PC-9 (cell line): ENCODE measurements around the gene PHYKPL. TPM values are rescaled to one million over a fixed set of nuclear protein-coding genes. Genes with fewer than 3 reads are reported as not detected.

Experiments used
- BruUV-seq: library from RNA; stranded (reverse); fragments of 400-500 nt; replicated peaks from 2 replicates; lab custom pipeline; 2021; lab: Mats Ljungman, UMichigan
- CTCF ChIA-PET: fragments of 300-600 bp; sonication (Branson Sonifier 250); formaldehyde crosslinking; loops from one replicate; lab custom pipeline; 2022; ENCODE audit warnings: antibody characterized with exemption; lab: Charles Lee
- POLR2A ChIA-PET: fragments of 300-600 bp; sonication (Branson Sonifier 250); formaldehyde crosslinking; loops from one replicate; lab custom pipeline; 2022; ENCODE audit warnings: antibody characterized with exemption; ENCODE audit not compliant: unreplicated experiment; lab: Charles Lee
- DNase-seq, 2 experiments: peaks; one replicate each; pipeline versions ENCODE4 v3.0.0 to v3.0.0-alpha.2; 2015 to 2022; ENCODE audit warnings: mixed read lengths in 1 of 2
- H2AFZ ChIP-seq: fragments of 200-600 bp; sonication (generic); 2 replicates; pipeline ENCODE4 v1.8.1; 2017; ENCODE audit warnings: antibody characterized with exemption
- H3F3A ChIP-seq: fragments of 200-600 bp; sonication (generic); 2 replicates; pipeline ENCODE4 v1.8.1; 2017; ENCODE audit warnings: antibody characterized with exemption, mild to moderate bottlenecking, low read depth; ENCODE audit not compliant: insufficient read depth
- H3K27ac ChIP-seq: fragments of 200-600 bp; sonication (generic); 2 replicates; pipeline ENCODE4 v1.6.1; 2016; ENCODE audit warnings: mixed run types
- H3K27me3 ChIP-seq: fragments of 200-600 bp; sonication (generic); 2 replicates; pipeline ENCODE4 v1.6.1; 2016; ENCODE audit warnings: low read depth, mixed run types; ENCODE audit not compliant: insufficient read depth
- H3K36me3 ChIP-seq: fragments of 200-600 bp; sonication (generic); 2 replicates; pipeline ENCODE4 v1.6.1; 2016; ENCODE audit warnings: low read depth, mixed run types
- H3K4me1 ChIP-seq: fragments of 200-600 bp; sonication (generic); replicated peaks from 2 replicates; pipeline ENCODE4 v1.6.1; 2016; ENCODE audit warnings: mixed run types; ENCODE audit not compliant: insufficient read depth
- H3K4me2 ChIP-seq: fragments of 200-600 bp; sonication (generic); 2 replicates; pipeline ENCODE4 v1.6.1; 2017; ENCODE audit warnings: mixed run types
- H3K4me3 ChIP-seq: fragments of 200-600 bp; sonication (generic); 2 replicates; pipeline ENCODE4 v1.6.1; 2016; ENCODE audit warnings: mixed run types
- H3K79me2 ChIP-seq: fragments of 200-600 bp; sonication (generic); 2 replicates; pipeline ENCODE4 v1.6.1; 2017; ENCODE audit warnings: low read depth, mixed run types
- H3K9me2 ChIP-seq: fragments of 200-600 bp; sonication (generic); 2 replicates; pipeline ENCODE4 v1.8.1; 2017; ENCODE audit warnings: mild to moderate bottlenecking; ENCODE audit not compliant: insufficient read depth
- H3K9me3 ChIP-seq: fragments of 200-600 bp; sonication (generic); 2 replicates; pipeline ENCODE4 v1.8.1; 2016; ENCODE audit warnings: low read depth; ENCODE audit not compliant: insufficient read depth
- H4K20me1 ChIP-seq: fragments of 200-600 bp; sonication (generic); 2 replicates; pipeline ENCODE4 v1.8.1; 2017; ENCODE audit not compliant: insufficient read depth
- EZH2 ChIP-seq: fragments of 200-600 bp; sonication (generic); IDR thresholded peaks from 2 replicates; pipeline ENCODE4 v1.8.0; 2017; ENCODE audit warnings: antibody characterized with exemption, low read depth
- intact Hi-C: fragments of 100-400 bp; cut with micrococcal nuclease; formaldehyde crosslinking; loops from one replicate; pipeline ENCODE4 v1.10.0; 2022; ENCODE audit not compliant: unreplicated experiment
- total RNA-seq: library from RNA; stranded (reverse); gene quantifications from 2 replicates; pipeline ENCODE4 v1.2.3, GENCODE V29; 2021
- TF ChIP-seq, protein P1 (sequence below): fragments of 200-600 bp; sonication (generic); conservative IDR thresholded peaks from 2 replicates; pipeline ENCODE4 v1.6.1; 2017; ENCODE audit warnings: mixed run types, antibody characterized with exemption, mild to moderate bottlenecking, moderate library complexity

The PHYKPL gene
- total RNA-seq, 1 experiment from 2014 or later, result 73.7 TPM

DNA sequence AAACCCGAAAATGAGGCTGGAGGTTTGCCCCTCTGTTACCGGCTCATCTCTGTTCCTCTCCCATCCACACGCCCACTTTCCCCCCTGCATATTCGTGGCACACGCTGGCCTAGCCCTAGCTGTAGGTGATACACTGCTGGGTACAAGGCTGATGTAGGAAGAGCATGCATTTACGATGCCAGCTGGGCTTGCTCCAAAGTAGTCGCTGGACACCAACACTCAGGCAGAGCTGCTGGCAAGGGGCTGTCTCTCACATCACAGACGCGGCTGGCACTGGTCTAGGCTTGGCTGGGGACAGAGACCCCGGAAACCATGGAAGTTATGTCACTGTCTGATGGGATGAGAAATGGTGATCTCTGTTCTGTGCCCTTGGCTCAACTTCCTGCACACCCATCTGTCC lies 9.8 kb upstream of the PHYKPL start:
- POLR2A ChIA-PET, result no interaction called here
- no TSS peak for BruUV-seq
- intact Hi-C loops, result no loop called here
- Histone ChIP-seq H3K4me2 (no peak overlapping the region), H2AFZ (no peak overlapping the region), H3K9me3 (no peaks in the 10 kb centered on the region), H3K27me3 (peaks cover 41% of the 10 kb centered on the region), H3K4me3 (no peak overlapping the region), H4K20me1 (no peaks in the 10 kb centered on the region), H3K9me2 (no peaks in the 10 kb centered on the region), H3F3A (no peaks in the 10 kb centered on the region), H3K36me3 (no peaks in the 10 kb centered on the region), H3K79me2 (no peaks in the 10 kb centered on the region), H3K4me1 (peaks cover 4% of the 10 kb centered on the region; the same call in 1 of the 2 replicates), H3K27ac (no peak overlapping the region)
- no peak for TF ChIP-seq EZH2
- TF ChIP-seq, protein P1, sequence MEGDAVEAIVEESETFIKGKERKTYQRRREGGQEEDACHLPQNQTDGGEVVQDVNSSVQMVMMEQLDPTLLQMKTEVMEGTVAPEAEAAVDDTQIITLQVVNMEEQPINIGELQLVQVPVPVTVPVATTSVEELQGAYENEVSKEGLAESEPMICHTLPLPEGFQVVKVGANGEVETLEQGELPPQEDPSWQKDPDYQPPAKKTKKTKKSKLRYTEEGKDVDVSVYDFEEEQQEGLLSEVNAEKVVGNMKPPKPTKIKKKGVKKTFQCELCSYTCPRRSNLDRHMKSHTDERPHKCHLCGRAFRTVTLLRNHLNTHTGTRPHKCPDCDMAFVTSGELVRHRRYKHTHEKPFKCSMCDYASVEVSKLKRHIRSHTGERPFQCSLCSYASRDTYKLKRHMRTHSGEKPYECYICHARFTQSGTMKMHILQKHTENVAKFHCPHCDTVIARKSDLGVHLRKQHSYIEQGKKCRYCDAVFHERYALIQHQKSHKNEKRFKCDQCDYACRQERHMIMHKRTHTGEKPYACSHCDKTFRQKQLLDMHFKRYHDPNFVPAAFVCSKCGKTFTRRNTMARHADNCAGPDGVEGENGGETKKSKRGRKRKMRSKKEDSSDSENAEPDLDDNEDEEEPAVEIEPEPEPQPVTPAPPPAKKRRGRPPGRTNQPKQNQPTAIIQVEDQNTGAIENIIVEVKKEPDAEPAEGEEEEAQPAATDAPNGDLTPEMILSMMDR, result no peak
- peak in 1 of 2 experiments; percentile 12 for DNase-seq
- CTCF ChIA-PET, result no interaction called here

GRCh38 chr5:178241688-178242231 lies 9.2 kb upstream of the PHYKPL start:
- H3K79me2 ChIP-seq, result no peaks in the 10 kb centered on the region
- BruUV-seq, result no TSS peak
- DNase-seq, result no peak
- no peak overlapping the region for H3K4me3 ChIP-seq
- no peak overlapping the region for H3K27ac ChIP-seq
- CTCF ChIA-PET, result no interaction called here
- no peak overlapping the region for H2AFZ ChIP-seq
- TF ChIP-seq EZH2, result no peak
- TF ChIP-seq, protein P1, result no peak
- intact Hi-C loops, result no loop called here
- peaks cover 35% of the 10 kb centered on the region for H3K27me3 ChIP-seq
- POLR2A ChIA-PET, result interaction anchor here (0.6 kb wide), 1 partner anchor 10 kb away, joined by 6 read pairs; no protein-coding TSS in a partner anchor
- H4K20me1 ChIP-seq, result no peaks in the 10 kb centered on the region
- no peaks in the 10 kb centered on the region for H3K9me2 ChIP-seq
- H3K36me3 ChIP-seq, result no peaks in the 10 kb centered on the region
- H3K9me3 ChIP-seq, result no peaks in the 10 kb centered on the region
- H3F3A ChIP-seq, result no peaks in the 10 kb centered on the region
- H3K4me2 ChIP-seq, result no peak overlapping the region
- H3K4me1 ChIP-seq, result peaks cover 7% of the 10 kb centered on the region; the same call in 1 of the 2 replicates

DNA sequence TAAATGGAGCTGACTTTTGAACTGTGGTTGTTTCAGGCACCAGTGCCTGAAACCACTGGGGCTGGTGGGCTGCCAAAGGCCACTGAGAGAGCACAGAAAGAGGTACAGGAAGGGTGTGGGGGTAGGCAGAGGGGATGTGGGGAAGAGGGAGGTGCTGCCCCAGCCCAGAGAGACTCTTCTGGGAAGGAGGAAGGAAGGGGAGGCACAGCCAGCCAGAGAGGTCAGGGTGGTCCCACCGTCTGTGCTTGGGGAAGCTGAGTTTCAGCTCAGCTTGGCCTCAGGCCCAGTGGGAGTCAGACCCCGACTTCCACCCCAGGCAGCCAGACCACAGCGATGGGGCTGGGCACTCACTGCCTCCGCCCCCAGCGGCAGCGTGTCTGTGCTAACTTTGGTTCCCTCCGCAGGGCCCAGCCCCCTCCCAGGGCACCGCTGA lies 8.6 kb upstream of the PHYKPL start:
- Histone ChIP-seq H3K79me2 (no peaks in the 10 kb centered on the region), H4K20me1 (no peaks in the 10 kb centered on the region), H3K27ac (no peak overlapping the region), H3K9me3 (no peaks in the 10 kb centered on the region), H3K4me1 (peaks cover 7% of the 10 kb centered on the region; the same call in 1 of the 2 replicates), H3K9me2 (no peaks in the 10 kb centered on the region), H2AFZ (no peak overlapping the region), H3K4me2 (no peak overlapping the region), H3K4me3 (no peak overlapping the region), H3K27me3 (peaks cover 29% of the 10 kb centered on the region), H3F3A (no peaks in the 10 kb centered on the region), H3K36me3 (no peaks in the 10 kb centered on the region)
- POLR2A ChIA-PET, result no interaction called here
- BruUV-seq, result no TSS peak
- intact Hi-C loops, result no loop called here
- DNase-seq, result peak in 1 of 2 experiments; percentile 15
- CTCF ChIA-PET, result interaction anchor here (0.6 kb wide), 1 partner anchor 1217 kb away, joined by 5 read pairs; no protein-coding TSS in a partner anchor
- TF ChIP-seq, protein P1, result no peak
- no peak for TF ChIP-seq EZH2
